GM12864 (cell line): ENCODE measurements around the gene MRPL46.
A peak's percentile ranks its signal among the peaks of the same experiment; 100 is the strongest.

ENCODE experiments used
- DNase-seq: peaks from one replicate; pipeline ENCODE4 v3.0.0-alpha.2; 2011; ENCODE audit warnings: low read depth
- H3K4me3 ChIP-seq: 2 replicates; pipeline ENCODE4 v1.5.1; 2011; ENCODE audit warnings: mild to moderate bottlenecking, low read depth, low read length, control low read depth
- TF ChIP-seq, protein P1 (sequence below): IDR thresholded peaks from 2 replicates; pipeline ENCODE4 v1.5.1; 2011; ENCODE audit warnings: low read depth, mild to moderate bottlenecking, moderate library complexity, low read length, control low read depth, inconsistent platforms; ENCODE audit errors: missing control alignments

MRPL46 gene

GRCh38 chr15:88490036-88490435 lies 22.8 kb upstream of the MRPL46 start:
- no peak overlapping the region for H3K4me3 ChIP-seq
- TF ChIP-seq, protein P1, sequence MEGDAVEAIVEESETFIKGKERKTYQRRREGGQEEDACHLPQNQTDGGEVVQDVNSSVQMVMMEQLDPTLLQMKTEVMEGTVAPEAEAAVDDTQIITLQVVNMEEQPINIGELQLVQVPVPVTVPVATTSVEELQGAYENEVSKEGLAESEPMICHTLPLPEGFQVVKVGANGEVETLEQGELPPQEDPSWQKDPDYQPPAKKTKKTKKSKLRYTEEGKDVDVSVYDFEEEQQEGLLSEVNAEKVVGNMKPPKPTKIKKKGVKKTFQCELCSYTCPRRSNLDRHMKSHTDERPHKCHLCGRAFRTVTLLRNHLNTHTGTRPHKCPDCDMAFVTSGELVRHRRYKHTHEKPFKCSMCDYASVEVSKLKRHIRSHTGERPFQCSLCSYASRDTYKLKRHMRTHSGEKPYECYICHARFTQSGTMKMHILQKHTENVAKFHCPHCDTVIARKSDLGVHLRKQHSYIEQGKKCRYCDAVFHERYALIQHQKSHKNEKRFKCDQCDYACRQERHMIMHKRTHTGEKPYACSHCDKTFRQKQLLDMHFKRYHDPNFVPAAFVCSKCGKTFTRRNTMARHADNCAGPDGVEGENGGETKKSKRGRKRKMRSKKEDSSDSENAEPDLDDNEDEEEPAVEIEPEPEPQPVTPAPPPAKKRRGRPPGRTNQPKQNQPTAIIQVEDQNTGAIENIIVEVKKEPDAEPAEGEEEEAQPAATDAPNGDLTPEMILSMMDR: no peak
- no peak for DNase-seq

GRCh38 chr15:88489321-88489720 lies 22.1 kb upstream of the MRPL46 start:
- no peak for DNase-seq
- H3K4me3 ChIP-seq: no peak overlapping the region
- TF ChIP-seq, protein P1: peak; percentile 14

DNA sequence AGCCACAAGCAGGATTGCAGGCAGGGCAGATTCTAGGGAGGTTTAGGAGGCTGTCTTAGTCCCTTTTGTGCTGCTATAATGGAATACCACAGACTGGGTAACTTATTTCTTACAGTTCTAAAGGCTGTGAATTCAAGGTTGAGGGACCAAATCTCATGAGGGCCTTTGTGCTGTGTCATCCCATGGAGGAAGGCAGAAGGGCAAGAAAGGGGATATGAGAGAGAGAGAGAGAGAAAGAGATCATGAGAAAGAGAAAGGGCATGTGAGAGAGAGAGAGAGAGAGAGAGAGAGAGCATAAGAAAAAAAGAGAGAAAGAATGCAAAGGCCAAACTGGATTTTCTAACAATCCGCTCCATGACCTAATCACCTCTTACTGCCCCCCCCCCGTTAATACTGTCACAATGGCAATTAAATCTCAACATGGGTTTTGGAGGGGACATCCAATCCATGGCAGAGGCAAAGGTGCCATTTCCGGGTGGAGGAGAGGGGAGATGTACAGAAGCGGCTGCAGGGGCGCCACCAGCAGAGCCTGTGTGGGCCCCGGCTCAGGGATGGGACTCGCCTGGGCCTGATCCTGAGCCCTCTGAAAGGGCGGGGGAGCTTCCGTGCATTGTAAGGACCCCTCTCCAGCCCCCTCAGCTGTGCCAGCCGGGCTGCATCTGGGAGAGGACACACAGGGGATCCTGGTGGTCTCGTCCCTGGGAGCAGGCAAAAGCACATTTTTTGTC lies 20.8 kb upstream of the MRPL46 start:
- no peak overlapping the region for H3K4me3 ChIP-seq
- DNase-seq: no peak

DNA sequence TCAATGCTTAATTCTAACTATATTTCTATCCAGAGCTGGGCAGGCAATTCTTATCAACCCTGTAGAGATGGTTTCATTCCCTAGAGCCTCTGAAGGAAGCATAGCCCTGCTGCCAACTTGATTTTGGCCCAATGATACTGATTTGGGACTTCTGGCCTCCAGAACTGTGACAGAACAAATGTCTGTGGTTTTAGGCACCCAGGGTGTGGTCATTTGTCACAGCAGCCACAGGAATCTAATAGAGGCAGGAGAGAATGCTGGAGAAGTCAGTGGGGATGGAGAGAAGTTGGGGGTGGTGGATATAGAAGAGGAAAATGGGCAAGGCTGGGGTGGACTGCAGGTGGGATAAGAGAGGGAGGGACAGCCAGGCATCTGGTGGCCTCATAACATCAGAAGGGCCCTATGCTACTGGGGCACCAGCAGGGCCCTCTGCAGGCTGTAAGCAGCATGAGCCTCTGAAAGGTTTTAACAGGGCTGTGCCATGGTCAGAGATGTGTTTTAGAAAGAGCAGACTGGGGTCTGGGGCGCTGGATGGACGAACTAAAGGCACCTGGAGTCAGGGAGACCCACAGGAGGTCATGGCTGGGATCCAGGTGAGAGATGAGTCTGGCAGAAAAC lies 20.1 kb upstream of the MRPL46 start:
- no peak overlapping the region for H3K4me3 ChIP-seq
- DNase-seq: no peak
- TF ChIP-seq, protein P1: no peak

More for the DNA sequence above, 20.8 kb upstream of the MRPL46 start:
- TF ChIP-seq, protein P1: no peak

DNA sequence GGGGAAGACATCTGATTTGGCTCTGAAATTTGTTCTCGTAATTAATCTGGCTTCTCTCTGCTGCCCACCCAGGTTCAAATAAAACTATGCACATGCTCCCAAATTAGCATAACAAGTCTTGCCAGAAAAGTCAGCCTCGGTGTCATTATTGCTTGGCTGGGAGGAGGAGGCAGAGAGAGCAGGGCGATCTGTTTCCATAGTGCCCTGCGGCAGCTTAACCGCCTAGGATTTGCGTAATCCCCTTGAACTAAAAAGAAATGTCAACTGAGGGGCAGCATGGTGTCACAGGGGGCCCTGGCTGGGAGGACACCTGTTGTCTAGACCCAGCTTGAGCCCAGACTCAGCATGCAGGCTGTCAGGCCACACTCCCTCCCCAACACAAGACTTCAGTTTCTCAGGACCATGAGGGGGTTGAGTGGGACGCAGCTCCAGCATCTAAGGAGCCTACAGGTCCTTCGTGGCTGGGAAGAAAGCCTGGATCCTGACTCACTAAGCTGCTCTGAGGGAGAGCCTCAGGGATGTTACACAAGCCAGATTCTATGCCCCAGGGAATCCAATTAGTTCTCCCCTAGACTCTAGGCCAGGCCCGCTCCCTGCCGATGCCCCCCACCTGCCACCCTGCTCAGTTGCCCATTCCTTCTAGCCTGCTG lies 17.6 kb upstream of the MRPL46 start:
- DNase-seq: no peak
- TF ChIP-seq, protein P1: no peak
- H3K4me3 ChIP-seq: no peak overlapping the region

GRCh38 chr15:88482263-88482662 lies 15.1 kb upstream of the MRPL46 start:
- TF ChIP-seq, protein P1: no peak
- no peak overlapping the region for H3K4me3 ChIP-seq
- no peak for DNase-seq
